Measurements from ENCODE around the gene E2F2.

DNA sequence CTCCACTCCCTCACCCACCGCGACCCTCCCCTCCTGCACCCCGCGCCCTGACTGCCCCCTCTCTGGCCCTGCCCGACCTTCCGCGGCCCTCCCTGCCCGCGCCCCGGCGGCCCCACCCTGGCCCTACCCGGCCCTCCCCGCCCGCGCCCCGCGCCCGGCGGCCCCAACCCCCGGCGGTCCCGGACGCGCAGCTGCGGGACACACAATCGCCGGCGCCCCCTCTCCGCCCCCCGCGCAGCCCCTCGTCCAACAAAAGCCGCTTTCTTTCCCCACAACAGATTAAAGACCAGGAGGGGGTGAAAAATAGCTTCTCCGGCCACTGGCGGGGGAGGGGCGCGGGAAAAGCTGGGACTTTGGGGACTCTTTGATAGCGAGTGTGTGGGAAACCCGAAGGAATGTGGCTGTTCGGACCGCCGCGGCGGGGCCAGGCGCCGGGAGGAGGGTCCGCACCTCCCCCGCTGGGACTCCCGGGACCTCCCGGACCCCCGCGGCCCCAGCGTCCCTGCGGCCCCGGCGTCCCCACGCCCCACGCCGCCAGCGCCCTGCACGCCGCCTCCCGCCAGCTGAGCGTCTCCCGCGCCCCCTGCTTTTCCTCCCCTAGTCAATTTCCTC is 37.1 kb upstream of the E2F2 start:
- TF ChIP-seq CTCF (IDR thresholded peaks at IDR 0.05) (no peak), POLR2A (IDR thresholded peaks at IDR 0.05) (no peak)

All from vagina (tissue), 2 donors.